Liver (tissue), 9 donors: ENCODE data around the gene OOSP3. TPM values are rescaled to one million over a fixed set of nuclear protein-coding genes. Genes with fewer than 3 reads are reported as not detected.

Experiments used
- DNase-seq: peaks from one replicate; pipeline ENCODE4 v3.0.0-alpha.2; 2017; ENCODE audit warnings: low spot score
- H3K27ac ChIP-seq, 2 donors: one replicate each; pipeline ENCODE4 v1.7.0; 2013; ENCODE audit warnings: inconsistent platforms in 2 of 2, low read length in 2 of 2, control low read depth in 1 of 2, low read depth in 1 of 2, mild to moderate bottlenecking in 1 of 2
- H3K27me3 ChIP-seq, 4 donors: one replicate each; pipeline versions ENCODE4 v1.6.1 to v1.7.0; 2013; ENCODE audit warnings: low read length in 3 of 4, inconsistent platforms in 1 of 4, mild to moderate bottlenecking in 1 of 4, moderate library complexity in 1 of 4; ENCODE audit not compliant: control insufficient read depth in 4 of 4, insufficient read depth in 4 of 4
- H3K36me3 ChIP-seq, 4 donors: one replicate each; pipeline versions ENCODE4 v1.6.1 to v1.7.0; 2013; ENCODE audit warnings: low read length in 3 of 4, mild to moderate bottlenecking in 3 of 4, low read depth in 1 of 4, moderate library complexity in 1 of 4; ENCODE audit not compliant: control insufficient read depth in 4 of 4, insufficient read depth in 3 of 4
- H3K4me1 ChIP-seq, 4 donors: one replicate each; pipeline versions ENCODE4 v1.6.1 to v1.7.0; 2013; ENCODE audit warnings: low read length in 3 of 4, mild to moderate bottlenecking in 3 of 4, moderate library complexity in 1 of 4; ENCODE audit not compliant: control insufficient read depth in 4 of 4, insufficient read depth in 4 of 4
- H3K4me3 ChIP-seq, 3 donors: one replicate each; pipeline versions ENCODE4 v1.6.1 to v1.7.0; 2013; ENCODE audit warnings: low read length in 3 of 3, control low read depth in 1 of 3, low read depth in 1 of 3, mild to moderate bottlenecking in 1 of 3
- H3K9ac ChIP-seq, 2 donors: one replicate each; pipeline ENCODE4 v1.7.0; 2013; ENCODE audit warnings: low read length in 2 of 2, mild to moderate bottlenecking in 2 of 2, moderate library complexity in 2 of 2, control low read depth in 1 of 2, low read depth in 1 of 2
- H3K9me3 ChIP-seq, 4 donors: one replicate each; pipeline versions ENCODE4 v1.6.1 to v1.7.0; 2013; ENCODE audit warnings: low read length in 3 of 4; ENCODE audit not compliant: control insufficient read depth in 4 of 4
- EGR1 ChIP-seq, 2 donors: IDR thresholded peaks; 2 replicates each; pipeline ENCODE4 v1.6.1; 2016 to 2018; ENCODE audit warnings: antibody characterized with exemption in 2 of 2, low read depth in 2 of 2
- FOXA1 ChIP-seq: IDR thresholded peaks from 2 replicates; pipeline ENCODE4 v1.6.1; 2016; ENCODE audit warnings: antibody characterized with exemption
- FOXA2 ChIP-seq: IDR thresholded peaks from 2 replicates; pipeline ENCODE4 v1.6.1; 2016; ENCODE audit warnings: antibody characterized with exemption
- GABPA ChIP-seq, 2 donors: IDR thresholded peaks in 1 of 2; conservative IDR thresholded peaks in 1 of 2; 2 replicates each; pipeline ENCODE4 v1.6.1; 2016; ENCODE audit warnings: antibody characterized with exemption in 2 of 2, mild to moderate bottlenecking in 1 of 2, moderate library complexity in 1 of 2
- HNF4A ChIP-seq, 2 donors: conservative IDR thresholded peaks; 2 replicates each; pipeline ENCODE4 v1.6.1; 2016; ENCODE audit warnings: antibody characterized with exemption in 2 of 2, mild to moderate bottlenecking in 2 of 2
- JUND ChIP-seq, 2 donors: IDR thresholded peaks; 2 replicates each; pipeline ENCODE4 v1.6.1; 2016; ENCODE audit warnings: antibody characterized with exemption in 2 of 2
- RAD21 ChIP-seq, 2 donors: IDR thresholded peaks; 2 replicates each; pipeline ENCODE4 v1.6.1; 2016; ENCODE audit warnings: antibody characterized with exemption in 2 of 2, mild to moderate bottlenecking in 2 of 2
- RXRA ChIP-seq, 2 donors: IDR thresholded peaks; 2 replicates each; pipeline ENCODE4 v1.6.1; 2017 to 2018; ENCODE audit warnings: antibody characterized with exemption in 2 of 2, mild to moderate bottlenecking in 1 of 2
- SP1 ChIP-seq: IDR thresholded peaks from 2 replicates; pipeline ENCODE4 v1.6.1; 2018; ENCODE audit warnings: antibody characterized with exemption, mild to moderate bottlenecking
- TAF1 ChIP-seq: conservative IDR thresholded peaks from 2 replicates; pipeline ENCODE4 v1.6.1; 2016; ENCODE audit warnings: antibody characterized with exemption, mild to moderate bottlenecking
- YY1 ChIP-seq: IDR thresholded peaks from 2 replicates; pipeline ENCODE4 v1.6.1; 2016; ENCODE audit warnings: antibody characterized with exemption, mild to moderate bottlenecking
- WGBS: extraction: QIAGEN DNeasy Blood & Tissue Kit; methylation state at CpG from one replicate; pipeline ENCODE4 v1.1.7; 2013; 5-methylcytosine and 5-hydroxymethylcytosine counted together
- polyA plus RNA-seq, 2 donors: library from polyadenylated mRNA; stranded (reverse) in 1 of 2; unstranded in 1 of 2; fragments of 200-250 nt in 1 of 2; fragments of >200 nt in 1 of 2; fragmentation: Nextera tagmentation in 1 of 2; extraction: Ambion mirVana in 1 of 2; gene quantifications; one replicate each; pipeline versions ENCODE4 v1.2.1 to v1.2.3, GENCODE V29; 2013 to 2015
- total RNA-seq, 2 donors: library from RNA; depleted of rRNA; stranded (reverse); fragments of >200 nt; gene quantifications; one replicate each; pipeline ENCODE4 v1.2.3, GENCODE V29; 2014
- TF ChIP-seq, protein P1 (sequence below): IDR thresholded peaks from 2 replicates; pipeline ENCODE4 v1.6.1; 2016; ENCODE audit warnings: antibody characterized with exemption, mild to moderate bottlenecking
- TF ChIP-seq, protein P2 (sequence below): fragments of 150-350 bp; IDR thresholded peaks from 2 replicates; pipeline ENCODE4 v1.5.1; 2017; ENCODE audit warnings: improper control_type of control experiment, low read depth, low read length; ENCODE audit not compliant: missing input control
- TF ChIP-seq, protein P3 (sequence below): IDR thresholded peaks from 2 replicates; pipeline ENCODE4 v1.6.1; 2016; ENCODE audit warnings: antibody characterized with exemption
- TF ChIP-seq, protein P4 (sequence below): IDR thresholded peaks from 2 replicates; pipeline ENCODE4 v1.6.1; 2016; ENCODE audit warnings: antibody characterized with exemption
- TF ChIP-seq, protein P5 (sequence below): IDR thresholded peaks from 2 replicates; pipeline ENCODE4 v1.6.1; 2016; ENCODE audit warnings: antibody characterized with exemption
- donor health status: healthy.
- donor health status: healthy.
- donor health status: healthy.
- donor health status: healthy.
- donor health status: healthy.

Gene OOSP3, protein sequence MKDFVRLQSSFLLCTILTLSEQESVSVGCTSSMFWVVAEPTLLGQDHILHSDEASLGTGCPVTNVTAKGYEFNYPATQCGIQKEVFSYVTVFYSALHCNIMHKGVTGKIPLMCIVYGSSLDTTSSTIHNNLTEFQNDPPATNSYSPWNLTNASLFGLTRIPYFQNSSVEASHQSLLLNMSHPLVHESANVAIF
- total RNA-seq = not detected
- not detected for polyA plus RNA-seq

DNA sequence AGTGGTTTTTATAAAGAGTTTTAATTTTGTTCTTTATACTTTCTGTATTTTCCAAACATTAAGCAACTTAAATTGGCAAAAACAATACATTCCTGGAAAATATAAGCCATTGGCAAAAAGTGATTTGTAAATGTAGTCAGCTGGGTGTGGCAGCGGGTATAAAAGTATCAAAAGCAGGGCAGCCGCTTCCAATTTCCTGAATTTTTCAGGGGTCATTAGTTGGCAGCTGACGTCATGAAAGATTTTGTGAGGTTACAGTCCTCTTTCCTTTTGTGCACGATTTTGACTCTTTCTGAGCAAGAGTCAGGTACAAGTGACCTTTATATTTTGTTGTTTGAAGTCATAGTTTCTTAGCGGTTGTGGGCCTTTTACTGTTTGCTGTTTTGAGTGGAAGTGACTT, at the start of gene OOSP3:
Gene OOSP3, plus strand, starts transcription at position 208 of the 400 bp plus-strand sequence. Its CDS starts 27 bp downstream, at position 235.
- H3K4me3 ChIP-seq = no peak within 1 kb of the TSS
- peaks cover 0 to 3% (median 0%) of the 10 kb centered on the region in 4 donors for H3K27me3 ChIP-seq
- TF ChIP-seq EGR1 (IDR thresholded peaks at IDR 0.05; ENCODE audit: low read depth in 2 of 2) = no peak
- no peak for TF ChIP-seq YY1
- no peak for TF ChIP-seq TAF1
- TF ChIP-seq, protein P1, sequence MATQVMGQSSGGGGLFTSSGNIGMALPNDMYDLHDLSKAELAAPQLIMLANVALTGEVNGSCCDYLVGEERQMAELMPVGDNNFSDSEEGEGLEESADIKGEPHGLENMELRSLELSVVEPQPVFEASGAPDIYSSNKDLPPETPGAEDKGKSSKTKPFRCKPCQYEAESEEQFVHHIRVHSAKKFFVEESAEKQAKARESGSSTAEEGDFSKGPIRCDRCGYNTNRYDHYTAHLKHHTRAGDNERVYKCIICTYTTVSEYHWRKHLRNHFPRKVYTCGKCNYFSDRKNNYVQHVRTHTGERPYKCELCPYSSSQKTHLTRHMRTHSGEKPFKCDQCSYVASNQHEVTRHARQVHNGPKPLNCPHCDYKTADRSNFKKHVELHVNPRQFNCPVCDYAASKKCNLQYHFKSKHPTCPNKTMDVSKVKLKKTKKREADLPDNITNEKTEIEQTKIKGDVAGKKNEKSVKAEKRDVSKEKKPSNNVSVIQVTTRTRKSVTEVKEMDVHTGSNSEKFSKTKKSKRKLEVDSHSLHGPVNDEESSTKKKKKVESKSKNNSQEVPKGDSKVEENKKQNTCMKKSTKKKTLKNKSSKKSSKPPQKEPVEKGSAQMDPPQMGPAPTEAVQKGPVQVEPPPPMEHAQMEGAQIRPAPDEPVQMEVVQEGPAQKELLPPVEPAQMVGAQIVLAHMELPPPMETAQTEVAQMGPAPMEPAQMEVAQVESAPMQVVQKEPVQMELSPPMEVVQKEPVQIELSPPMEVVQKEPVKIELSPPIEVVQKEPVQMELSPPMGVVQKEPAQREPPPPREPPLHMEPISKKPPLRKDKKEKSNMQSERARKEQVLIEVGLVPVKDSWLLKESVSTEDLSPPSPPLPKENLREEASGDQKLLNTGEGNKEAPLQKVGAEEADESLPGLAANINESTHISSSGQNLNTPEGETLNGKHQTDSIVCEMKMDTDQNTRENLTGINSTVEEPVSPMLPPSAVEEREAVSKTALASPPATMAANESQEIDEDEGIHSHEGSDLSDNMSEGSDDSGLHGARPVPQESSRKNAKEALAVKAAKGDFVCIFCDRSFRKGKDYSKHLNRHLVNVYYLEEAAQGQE = no peak
- TF ChIP-seq, protein P2, sequence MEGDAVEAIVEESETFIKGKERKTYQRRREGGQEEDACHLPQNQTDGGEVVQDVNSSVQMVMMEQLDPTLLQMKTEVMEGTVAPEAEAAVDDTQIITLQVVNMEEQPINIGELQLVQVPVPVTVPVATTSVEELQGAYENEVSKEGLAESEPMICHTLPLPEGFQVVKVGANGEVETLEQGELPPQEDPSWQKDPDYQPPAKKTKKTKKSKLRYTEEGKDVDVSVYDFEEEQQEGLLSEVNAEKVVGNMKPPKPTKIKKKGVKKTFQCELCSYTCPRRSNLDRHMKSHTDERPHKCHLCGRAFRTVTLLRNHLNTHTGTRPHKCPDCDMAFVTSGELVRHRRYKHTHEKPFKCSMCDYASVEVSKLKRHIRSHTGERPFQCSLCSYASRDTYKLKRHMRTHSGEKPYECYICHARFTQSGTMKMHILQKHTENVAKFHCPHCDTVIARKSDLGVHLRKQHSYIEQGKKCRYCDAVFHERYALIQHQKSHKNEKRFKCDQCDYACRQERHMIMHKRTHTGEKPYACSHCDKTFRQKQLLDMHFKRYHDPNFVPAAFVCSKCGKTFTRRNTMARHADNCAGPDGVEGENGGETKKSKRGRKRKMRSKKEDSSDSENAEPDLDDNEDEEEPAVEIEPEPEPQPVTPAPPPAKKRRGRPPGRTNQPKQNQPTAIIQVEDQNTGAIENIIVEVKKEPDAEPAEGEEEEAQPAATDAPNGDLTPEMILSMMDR = no peak
- no peak for TF ChIP-seq RXRA (IDR thresholded peaks at IDR 0.05)
- TF ChIP-seq, protein P3, sequence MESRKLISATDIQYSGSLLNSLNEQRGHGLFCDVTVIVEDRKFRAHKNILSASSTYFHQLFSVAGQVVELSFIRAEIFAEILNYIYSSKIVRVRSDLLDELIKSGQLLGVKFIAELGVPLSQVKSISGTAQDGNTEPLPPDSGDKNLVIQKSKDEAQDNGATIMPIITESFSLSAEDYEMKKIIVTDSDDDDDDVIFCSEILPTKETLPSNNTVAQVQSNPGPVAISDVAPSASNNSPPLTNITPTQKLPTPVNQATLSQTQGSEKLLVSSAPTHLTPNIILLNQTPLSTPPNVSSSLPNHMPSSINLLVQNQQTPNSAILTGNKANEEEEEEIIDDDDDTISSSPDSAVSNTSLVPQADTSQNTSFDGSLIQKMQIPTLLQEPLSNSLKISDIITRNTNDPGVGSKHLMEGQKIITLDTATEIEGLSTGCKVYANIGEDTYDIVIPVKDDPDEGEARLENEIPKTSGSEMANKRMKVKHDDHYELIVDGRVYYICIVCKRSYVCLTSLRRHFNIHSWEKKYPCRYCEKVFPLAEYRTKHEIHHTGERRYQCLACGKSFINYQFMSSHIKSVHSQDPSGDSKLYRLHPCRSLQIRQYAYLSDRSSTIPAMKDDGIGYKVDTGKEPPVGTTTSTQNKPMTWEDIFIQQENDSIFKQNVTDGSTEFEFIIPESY = no peak
- TF ChIP-seq GABPA (IDR thresholded peaks at IDR 0.05 in 1 of 2, conservative IDR thresholded peaks at IDR 0.05 in 1 of 2) = no peak
- no peak for TF ChIP-seq JUND (IDR thresholded peaks at IDR 0.05)
- TF ChIP-seq FOXA1 = no peak
- TF ChIP-seq, protein P4, sequence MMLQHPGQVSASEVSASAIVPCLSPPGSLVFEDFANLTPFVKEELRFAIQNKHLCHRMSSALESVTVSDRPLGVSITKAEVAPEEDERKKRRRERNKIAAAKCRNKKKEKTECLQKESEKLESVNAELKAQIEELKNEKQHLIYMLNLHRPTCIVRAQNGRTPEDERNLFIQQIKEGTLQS = no peak
- TF ChIP-seq HNF4A (conservative IDR thresholded peaks at IDR 0.05) = no peak
- TF ChIP-seq, protein P5, sequence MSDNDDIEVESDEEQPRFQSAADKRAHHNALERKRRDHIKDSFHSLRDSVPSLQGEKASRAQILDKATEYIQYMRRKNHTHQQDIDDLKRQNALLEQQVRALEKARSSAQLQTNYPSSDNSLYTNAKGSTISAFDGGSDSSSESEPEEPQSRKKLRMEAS = no peak
- TF ChIP-seq SP1 = no peak
- no peak within 1 kb of the TSS for H3K27ac ChIP-seq
- no peak within 1 kb of the TSS for H3K9ac ChIP-seq
- H3K36me3 ChIP-seq = no peaks in the 10 kb centered on the region
- no peak for DNase-seq
- H3K9me3 ChIP-seq = no peaks in the 10 kb centered on the region
- 71% methylated on average over 5 of the region's 5 CpGs for WGBS
- H3K4me1 ChIP-seq = no peaks in the 10 kb centered on the region

DNA sequence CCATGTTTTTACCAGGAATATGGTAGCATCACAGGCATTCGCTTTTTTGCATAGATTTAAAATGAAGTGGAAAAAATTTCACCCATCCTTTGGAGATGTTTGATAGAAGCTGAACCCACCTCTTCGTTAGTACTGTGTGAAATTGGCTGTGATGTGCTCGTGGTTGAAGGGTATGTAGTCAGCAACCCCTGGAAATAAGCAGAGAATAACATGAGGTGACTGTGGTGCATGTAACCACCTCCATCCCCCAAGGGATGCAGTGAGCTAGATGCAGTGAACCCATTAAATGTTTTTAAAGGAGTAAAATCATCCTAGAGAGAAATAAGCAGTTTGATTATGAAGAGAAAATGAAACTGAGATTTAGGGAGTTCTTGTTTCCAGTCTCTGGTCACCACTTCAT, 49.2 kb upstream of the OOSP3 start:
- Histone ChIP-seq H3K36me3 (no peaks in the 10 kb centered on the region), H3K9me3 (no peaks in the 10 kb centered on the region), H3K4me3 (no peak overlapping the region), H3K9ac (no peak overlapping the region), H3K4me1 (no peaks in the 10 kb centered on the region), H3K27me3 (no peaks in the 10 kb centered on the region), H3K27ac (no peak overlapping the region)
- no peak for DNase-seq
- WGBS = 83% methylated on average over 3 of the region's 3 CpGs
- TF ChIP-seq, protein P5 = no peak
- TF ChIP-seq TAF1 (no peak), RXRA (IDR thresholded peaks at IDR 0.05) (no peak), JUND (IDR thresholded peaks at IDR 0.05) (no peak), HNF4A (conservative IDR thresholded peaks at IDR 0.05) (no peak), RAD21 (IDR thresholded peaks at IDR 0.05) (no peak), FOXA1 (no peak), FOXA2 (no peak), EGR1 (IDR thresholded peaks at IDR 0.05; ENCODE audit: low read depth in 2 of 2) (no peak)
- TF ChIP-seq, protein P2 = no peak
- TF ChIP-seq, protein P1 = no peak
